Activated CD4-positive, CD25-positive, alpha-beta regulatory T cell treated with anti-CD3 and anti-CD28 coated beads, Interleukin-2, amount 50 U/mL, for 72 hours (primary cell): ENCODE measurements around the gene BAIAP2.

ENCODE experiments used
- DNase-seq: peaks from one replicate; pipeline ENCODE4 v3.0.0; 2021

Gene BAIAP2

GRCh38 chr17:81039854-81040758 lies 5.2 kb downstream of the BAIAP2 start:
- no peak for DNase-seq

- no peak for DNase-seq
Observed at GRCh38 chr17:81040791-81041337, 5.9 kb downstream of the BAIAP2 start.

GRCh38 chr17:81042606-81043005 lies 7.7 kb downstream of the BAIAP2 start:
- DNase-seq, result no peak

- no peak for DNase-seq
Observed at GRCh38 chr17:81043319-81043724, 8.4 kb downstream of the BAIAP2 start.

- no peak for DNase-seq
Observed at GRCh38 chr17:81043725-81044427, 8.9 kb downstream of the BAIAP2 start.

GRCh38 chr17:81044428-81044763 lies 9.4 kb downstream of the BAIAP2 start:
- DNase-seq, result no peak

- no peak for DNase-seq
Observed at GRCh38 chr17:81044764-81045589, 10.0 kb downstream of the BAIAP2 start.

- DNase-seq, result no peak
Observed at GRCh38 chr17:81045590-81046095, 10.7 kb downstream of the BAIAP2 start.

- DNase-seq, result no peak
Observed at GRCh38 chr17:81046132-81046769, 11.3 kb downstream of the BAIAP2 start.

- no peak for DNase-seq
Observed at GRCh38 chr17:81046770-81047359, 11.9 kb downstream of the BAIAP2 start.

GRCh38 chr17:81048827-81049371 lies 13.9 kb downstream of the BAIAP2 start:
- DNase-seq, result no peak

- no peak for DNase-seq
Observed at GRCh38 chr17:81049372-81049911, 14.5 kb downstream of the BAIAP2 start.

- no peak for DNase-seq
Observed at GRCh38 chr17:81049973-81050551, 15.1 kb downstream of the BAIAP2 start.

GRCh38 chr17:81050645-81051625 lies 16.0 kb downstream of the BAIAP2 start:
- DNase-seq, result no peak

GRCh38 chr17:81052199-81052997 lies 17.4 kb downstream of the BAIAP2 start:
- DNase-seq, result no peak

- no peak for DNase-seq
Observed at GRCh38 chr17:81053041-81053970, 18.4 kb downstream of the BAIAP2 start.

- no peak for DNase-seq
Observed at GRCh38 chr17:81054308-81054707, 19.4 kb downstream of the BAIAP2 start.
